GM19239 (cell line): ENCODE results near the gene PEX7.

Experiments used
- DNase-seq: peaks from one replicate; pipeline ENCODE4 v3.0.0; 2011; ENCODE audit warnings: low spot score; ENCODE audit not compliant: insufficient read length
- FAIRE-seq: peaks from 2 replicates; lab custom pipeline; 2011; peaks lifted over from hg19 to GRCh38; lab: Jason Lieb, UNC

The PEX7 gene, protein sequence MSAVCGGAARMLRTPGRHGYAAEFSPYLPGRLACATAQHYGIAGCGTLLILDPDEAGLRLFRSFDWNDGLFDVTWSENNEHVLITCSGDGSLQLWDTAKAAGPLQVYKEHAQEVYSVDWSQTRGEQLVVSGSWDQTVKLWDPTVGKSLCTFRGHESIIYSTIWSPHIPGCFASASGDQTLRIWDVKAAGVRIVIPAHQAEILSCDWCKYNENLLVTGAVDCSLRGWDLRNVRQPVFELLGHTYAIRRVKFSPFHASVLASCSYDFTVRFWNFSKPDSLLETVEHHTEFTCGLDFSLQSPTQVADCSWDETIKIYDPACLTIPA

DNA sequence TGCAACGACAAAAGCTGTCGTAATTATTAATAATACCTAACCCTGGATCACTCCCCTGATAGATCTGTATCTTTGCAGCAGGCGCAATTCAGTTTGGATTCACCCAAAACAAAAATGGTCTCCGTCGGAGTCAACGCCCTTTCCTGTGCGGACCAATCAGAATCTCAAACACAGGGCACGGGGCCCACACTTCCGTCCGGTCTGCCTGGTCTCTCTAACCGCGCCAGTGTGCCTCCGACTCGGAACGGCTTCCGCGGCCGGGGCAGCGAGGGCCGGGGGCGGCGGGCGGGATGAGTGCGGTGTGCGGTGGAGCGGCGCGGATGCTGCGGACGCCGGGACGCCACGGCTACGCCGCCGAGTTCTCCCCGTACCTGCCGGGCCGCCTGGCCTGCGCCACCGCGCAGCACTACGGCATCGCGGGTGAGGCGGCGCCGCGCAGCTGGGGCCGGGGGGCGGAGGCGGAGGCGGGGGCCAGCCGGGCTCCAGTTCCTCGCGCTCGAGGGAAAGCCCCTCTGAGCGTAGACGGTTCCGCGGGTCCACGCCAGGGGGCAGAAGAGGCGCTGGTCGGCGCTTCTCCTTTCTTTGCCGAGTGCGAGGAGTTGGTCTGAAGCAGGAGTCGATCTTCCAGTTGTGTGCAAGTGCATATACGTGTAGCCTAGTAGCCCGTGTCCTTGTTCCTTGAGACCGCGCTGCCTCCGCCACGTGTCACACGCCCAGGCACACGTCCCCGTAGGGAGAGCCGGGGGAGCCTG lies at the start of gene PEX7:
Gene PEX7 (plus strand): TSS at position 217 of the 752 bp plus-strand sequence. CDS start 74 bp downstream, at position 291.
- FAIRE-seq (peak; percentile 97), DNase-seq (peak; percentile 71)

DNA sequence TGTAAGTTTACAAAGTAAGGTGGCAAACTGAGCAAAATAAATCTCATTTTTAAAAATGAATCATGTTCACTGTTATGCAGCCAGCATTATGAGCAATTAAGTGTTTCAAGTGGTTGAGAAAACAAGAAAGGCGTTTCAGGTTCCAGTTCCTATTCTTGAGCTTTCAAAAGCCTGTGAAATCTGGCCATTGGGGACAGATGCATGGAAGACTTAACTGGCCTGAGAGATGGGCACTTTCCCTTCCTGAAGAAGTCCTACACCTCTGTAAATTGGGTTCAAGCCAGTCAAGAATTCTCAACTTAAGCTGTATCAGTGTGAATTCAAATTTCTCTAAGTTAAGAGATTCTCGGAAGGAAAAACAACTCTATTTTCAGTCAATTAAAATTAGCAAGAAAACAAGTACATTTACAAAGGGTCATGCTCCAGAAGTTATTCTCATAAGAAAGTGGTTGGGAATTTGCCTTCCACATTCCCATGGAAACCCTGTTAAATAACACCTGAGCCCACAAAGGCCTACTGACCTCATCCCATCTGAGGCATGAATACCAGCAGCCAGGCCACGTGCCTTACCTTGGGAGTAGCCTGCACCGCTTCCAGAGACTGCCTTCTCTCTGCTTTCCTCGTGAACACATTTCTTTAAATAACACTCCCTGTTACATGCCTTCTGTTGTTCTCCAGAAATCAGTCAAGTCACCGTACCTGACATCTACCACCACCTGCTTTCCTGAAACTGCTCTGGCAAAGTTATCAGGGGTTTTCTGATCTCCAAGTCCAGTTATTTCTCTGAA lies 49.5 kb upstream of the PEX7 start:
- FAIRE-seq (peak; percentile 97), DNase-seq (no peak)

DNA sequence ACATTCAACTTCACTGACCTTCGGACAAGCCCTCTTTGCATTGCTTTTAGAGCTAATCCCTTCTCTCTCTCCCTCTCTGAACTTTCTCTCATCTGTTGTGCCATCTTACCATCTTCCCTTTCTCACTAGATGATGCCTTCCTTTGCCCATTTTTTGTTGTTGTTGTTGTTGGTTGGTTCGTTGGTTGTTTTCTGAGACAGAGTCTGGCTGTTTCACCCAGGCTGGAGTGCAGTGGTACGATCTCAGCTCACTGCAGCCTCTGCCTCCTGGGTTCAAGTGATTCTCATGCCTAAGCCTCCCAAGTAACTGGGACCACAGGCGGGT lies 49.0 kb upstream of the PEX7 start:
- FAIRE-seq = no peak
- DNase-seq = no peak

DNA sequence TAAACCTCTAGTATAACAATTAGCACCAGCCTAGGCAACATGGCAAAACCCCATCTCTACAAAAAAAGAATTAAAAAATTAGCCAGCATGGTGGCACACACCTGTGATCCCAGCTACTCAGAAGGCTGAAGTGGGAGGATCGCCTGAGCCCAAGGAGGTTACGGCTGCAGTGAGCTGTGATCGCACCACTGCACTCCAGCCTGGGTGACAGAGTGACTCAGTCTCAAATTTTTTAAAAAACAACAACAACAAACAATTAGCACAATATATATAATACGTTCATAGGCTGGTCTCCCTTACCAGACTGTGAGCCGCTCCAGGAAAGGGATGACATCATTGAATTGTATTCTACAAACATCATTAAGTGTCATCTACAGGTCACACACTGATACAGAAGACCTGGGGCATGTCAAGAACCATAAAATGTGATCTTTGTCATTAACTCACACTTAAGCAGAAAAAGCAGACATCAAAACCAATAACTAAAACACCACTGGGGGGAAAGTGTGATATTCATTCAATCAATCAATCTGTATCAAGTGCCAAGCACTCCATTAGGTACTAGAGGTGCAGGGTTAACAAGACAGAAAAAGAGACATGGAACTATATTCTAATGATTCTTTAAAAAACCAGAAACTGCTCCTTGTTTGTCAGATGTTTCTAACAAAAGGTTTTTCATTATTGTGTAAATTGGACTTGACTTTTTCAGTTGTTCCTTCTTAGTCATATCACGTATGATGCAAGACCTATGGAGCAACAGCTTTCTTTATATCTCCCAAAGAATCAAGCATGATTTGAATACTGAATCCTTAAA lies 48.0 kb upstream of the PEX7 start:
- DNase-seq (no peak), FAIRE-seq (no peak)

DNA sequence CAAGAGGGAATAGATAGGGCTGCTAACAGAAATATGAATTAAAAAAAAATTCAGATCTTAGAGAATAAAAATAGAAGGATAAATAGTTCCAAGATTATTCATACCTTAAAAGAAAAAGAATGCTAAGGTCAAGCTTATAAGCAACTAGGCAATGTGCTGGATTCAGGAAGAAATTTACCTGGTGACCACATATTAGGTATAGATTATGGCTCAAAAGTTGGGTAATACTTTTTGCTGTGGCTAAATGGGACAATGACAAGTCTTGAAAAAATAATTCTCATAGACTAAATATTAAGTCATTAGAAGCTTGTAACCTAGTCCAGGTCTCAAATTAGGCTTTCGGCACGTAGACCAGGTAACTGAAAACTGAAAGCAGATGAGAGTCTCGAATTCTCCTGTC lies 47.3 kb upstream of the PEX7 start:
- FAIRE-seq (peak; percentile 57), DNase-seq (no peak)

DNA sequence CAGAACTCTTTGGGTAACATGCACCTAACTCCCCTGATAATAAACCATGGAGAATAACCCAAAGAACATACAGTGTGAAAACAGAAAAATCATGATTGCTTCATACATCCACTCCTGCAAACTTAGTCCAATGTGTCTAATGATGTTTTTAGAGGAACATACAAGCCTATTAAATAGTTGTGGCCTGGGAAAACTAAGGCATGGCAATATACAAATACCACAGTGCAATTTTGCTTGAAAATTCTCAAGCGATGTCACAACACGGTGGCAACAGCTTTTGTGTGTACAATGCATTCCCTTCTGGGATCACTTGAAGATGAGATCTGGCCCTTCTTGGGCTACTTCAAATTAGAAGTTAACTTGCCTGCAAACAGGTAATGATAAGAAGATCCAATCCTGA lies 46.8 kb upstream of the PEX7 start:
- FAIRE-seq (no peak), DNase-seq (no peak)

DNA sequence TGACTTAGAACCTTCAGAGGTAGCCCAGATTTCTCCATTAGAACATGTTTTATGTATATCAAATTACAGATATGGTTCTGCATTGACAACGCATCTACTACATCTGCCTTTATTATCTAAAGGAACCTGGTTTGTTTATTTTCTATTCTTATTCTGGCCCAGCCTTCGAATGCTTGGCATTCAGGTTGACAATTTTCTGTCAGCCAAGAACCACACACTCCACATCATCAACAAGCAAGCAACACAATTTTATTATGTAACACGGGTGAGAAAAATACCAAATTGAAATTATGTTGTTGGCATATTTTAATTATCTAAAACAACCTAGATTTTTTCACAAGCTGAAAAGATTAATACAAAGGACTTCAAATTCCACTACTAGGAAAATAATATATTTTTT lies 44.7 kb upstream of the PEX7 start:
- DNase-seq = no peak
- no peak for FAIRE-seq

DNA sequence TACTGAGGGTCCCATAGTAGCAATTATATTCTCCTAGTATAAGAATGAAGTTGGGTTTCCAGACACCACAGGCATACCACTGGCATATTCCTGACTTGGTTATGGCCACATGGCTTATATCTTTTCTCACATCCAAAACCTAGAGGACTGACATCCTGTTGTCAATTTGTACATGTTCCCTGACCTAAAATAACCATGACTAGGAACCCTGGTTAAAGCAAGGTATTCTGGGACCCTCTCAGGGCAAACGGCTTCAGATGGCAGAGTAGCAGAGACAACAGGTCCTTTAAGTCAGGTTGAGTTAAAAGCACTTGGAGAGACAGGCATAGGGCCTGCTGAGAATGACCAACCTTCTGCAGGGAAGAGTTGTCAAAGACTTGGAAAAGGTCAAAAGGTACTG lies 42.7 kb upstream of the PEX7 start:
- DNase-seq (no peak), FAIRE-seq (peak; percentile 78)

DNA sequence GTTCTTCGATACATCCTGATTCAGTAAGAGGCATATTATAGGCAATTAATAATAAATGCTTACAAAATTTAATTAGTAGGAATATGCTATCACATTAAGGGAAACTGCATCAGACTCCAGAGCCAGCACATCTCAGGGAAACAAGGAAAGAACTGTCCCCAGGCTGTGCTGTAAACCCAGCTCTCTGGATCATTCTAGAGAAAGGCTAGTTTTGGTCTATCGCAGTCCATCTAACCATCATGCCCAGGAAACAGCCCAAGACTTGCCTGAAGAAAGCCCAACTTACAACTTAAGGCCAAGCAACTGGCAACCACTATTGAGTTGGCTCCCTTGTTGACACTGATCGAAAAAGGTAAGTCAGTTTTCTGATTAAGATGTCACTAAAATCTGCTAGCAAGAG lies 41.4 kb upstream of the PEX7 start:
- FAIRE-seq (no peak), DNase-seq (no peak)

DNA sequence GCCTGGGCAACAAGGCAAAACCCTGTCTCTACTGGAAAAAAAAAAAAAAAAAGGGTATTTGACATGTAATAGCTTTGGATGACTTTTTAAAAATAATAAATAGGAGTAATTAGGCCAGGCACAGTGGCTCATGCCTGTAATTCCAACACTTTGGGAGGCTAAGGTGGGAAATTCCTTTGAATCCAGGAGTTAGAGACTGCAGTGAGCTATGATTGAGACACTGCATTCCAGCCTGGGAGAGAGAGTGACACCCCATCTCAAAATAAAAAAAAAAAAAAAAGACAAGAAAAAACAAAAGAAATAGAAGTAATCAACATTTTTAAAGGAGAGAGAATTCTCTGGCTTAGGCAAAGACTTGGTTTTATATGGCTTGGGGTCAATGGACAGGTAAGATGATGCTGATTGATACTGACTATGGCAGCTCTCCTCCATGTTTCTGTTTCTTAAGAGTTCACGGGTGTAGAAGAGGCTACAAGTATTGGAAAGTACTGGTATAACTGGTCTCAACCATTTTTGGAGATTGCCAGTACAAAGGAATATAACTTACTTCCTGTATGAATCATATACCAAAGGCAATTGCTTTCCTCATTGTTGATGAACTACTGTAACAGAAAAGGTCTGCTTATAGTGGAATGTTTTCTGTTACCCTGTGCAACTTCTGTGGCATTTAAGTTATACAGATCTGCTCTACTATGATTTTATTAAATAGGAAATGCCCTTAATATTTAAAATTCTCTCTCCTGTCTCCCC lies 40.2 kb upstream of the PEX7 start:
- FAIRE-seq (no peak), DNase-seq (no peak)

DNA sequence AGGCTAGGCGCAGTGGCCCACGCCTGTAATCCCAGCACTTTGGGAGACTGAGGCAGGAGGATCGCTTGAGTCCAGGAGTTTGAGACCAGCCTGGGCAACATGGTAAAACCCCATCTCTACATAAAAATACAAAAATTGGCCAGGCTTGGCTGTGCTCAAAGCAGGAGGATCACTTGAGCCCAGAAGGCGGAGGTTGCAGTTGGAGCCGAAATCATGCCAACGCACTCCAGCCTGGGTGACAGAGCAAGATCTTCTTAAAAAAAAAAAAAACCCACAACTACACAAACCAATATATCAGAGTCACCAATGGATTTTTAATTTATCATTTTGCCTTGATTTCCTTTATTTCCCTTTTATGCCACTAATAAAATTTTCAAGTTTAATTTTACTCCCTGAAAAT lies 39.4 kb upstream of the PEX7 start:
- DNase-seq (no peak), FAIRE-seq (no peak)

DNA sequence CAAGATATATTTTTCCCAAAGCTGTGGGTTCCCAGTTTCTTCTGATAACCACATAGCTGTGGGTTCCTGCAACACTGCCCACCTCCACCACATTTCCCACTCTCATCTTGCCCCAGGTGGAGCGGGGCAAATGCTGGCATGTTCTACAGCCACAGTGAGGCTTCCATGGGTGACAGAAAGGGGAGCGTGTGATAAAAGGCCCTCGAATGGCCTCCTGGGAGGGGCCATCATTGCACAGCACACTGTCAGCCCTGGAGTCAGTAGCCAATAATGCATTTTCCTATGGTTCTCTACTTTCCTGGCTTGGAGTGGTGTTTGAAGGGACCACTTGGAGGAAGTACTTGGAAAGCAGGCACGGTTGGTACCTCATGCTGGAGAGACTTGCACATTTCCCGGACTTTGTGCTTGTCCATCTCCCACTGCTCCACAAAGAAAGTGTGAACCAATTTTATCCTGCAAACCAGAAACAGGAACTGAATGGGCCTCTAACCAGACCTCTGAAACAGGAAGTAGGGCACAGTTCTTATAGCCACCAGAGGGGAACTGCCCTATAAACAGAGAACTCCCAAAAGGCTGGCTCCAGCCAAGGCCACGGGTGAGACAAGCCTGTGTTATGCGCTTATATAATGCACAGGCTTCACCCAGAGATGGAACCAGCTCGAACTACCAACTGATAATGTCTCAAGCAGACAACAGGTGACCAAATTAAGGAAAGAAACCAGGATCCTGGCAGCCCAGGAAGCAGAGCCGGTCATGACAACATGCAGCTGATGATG lies 38.7 kb upstream of the PEX7 start:
- FAIRE-seq = peak; percentile 86

DNA sequence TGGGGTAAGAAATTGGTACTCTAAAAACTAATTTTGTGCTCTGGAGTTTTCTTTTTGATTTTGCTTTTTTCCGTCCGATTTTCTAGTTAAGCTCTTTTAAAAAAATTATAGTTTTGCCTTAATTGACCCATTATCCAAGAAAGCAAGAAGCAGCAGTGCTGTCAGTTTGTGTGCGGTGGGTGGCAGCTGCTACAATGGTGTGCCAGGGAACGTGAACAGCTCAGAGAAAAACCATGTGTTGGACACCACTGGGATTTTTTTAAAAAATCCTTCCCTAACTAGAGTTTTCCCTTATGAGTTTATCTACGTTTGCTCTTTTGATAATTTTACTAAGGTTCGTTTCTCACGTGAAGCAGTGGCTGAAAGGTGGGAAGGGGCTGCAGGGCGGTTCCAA lies 38.1 kb upstream of the PEX7 start:
- FAIRE-seq = peak; percentile 21
- no peak for DNase-seq

More for the DNA sequence above, 38.7 kb upstream of the PEX7 start:
- no peak for DNase-seq

DNA sequence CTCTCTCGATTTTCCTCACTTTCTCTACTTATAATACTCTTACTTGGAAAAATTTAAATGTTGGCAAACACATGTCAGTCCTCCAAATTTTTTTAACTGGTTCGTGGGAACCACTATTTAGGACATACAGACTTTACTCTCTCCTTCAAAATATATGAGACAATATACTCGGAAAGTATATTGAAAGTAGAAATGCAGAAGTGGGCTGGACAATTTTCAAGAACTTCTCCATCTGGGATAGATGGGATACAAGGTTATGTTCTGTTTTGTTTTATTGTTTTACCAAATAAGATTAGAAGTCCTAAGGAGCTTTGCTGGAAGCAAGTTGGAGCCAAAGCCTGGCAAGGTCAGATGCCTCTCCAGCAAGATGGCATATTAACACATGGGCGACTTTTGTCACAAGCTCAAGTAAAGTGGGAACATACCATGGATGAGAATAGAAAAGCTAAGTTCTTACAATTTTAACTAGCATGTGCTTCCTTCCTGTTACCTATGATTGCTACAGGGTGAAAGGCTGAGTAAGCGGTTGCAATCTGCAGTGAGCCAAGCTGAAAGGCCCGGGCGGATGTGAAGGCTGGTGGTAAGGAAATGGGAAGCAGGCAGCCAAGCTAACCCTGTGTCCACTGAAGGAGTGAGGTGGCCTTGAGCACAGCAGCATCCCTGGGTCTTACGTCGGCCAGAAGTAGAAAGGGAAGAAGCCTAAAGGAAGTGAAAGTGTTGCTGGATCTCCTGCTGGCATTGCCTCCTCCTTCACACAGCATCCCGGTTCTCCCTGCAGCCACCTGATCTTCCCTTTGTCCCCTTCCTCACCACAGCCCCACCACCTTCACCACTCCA lies 37.3 kb upstream of the PEX7 start:
- no peak for DNase-seq
- peak; percentile 94 for FAIRE-seq

DNA sequence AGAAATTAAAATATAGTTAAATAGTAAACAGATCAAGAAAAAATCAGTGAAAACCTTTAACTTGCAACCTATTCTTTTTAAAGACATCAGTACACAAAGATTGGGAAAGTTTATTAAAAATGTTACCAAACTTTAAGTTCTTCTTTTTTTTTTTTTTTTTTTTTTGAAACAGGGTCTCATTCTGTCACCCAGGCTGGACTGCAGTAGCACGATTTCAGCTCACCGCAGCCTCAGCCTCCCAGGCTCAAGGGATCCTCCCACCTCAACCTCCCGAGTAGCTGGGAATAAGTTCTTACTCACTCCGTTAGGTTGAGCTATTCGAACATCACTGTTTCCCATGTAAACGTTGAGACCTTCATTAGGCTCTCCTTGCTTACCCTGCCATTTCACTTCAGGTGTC lies 35.7 kb upstream of the PEX7 start:
- no peak for FAIRE-seq
- DNase-seq = no peak

DNA sequence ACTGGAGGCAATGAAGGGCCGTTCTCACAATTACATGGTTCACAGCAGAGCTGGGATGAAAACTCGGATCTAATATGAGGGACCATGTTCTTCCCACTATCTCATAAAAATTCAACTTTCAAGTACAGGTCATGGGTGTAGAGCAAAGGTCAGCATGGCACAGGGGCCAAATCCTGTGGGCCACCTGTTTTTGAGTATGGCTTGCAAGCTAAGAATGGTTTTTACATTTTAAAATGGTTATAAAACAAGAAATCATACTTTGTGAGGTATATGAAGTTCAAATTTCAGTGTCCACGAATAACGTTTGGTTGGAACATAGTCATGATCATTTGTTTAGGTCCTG lies 34.7 kb upstream of the PEX7 start:
- DNase-seq = no peak
- no peak for FAIRE-seq

DNA sequence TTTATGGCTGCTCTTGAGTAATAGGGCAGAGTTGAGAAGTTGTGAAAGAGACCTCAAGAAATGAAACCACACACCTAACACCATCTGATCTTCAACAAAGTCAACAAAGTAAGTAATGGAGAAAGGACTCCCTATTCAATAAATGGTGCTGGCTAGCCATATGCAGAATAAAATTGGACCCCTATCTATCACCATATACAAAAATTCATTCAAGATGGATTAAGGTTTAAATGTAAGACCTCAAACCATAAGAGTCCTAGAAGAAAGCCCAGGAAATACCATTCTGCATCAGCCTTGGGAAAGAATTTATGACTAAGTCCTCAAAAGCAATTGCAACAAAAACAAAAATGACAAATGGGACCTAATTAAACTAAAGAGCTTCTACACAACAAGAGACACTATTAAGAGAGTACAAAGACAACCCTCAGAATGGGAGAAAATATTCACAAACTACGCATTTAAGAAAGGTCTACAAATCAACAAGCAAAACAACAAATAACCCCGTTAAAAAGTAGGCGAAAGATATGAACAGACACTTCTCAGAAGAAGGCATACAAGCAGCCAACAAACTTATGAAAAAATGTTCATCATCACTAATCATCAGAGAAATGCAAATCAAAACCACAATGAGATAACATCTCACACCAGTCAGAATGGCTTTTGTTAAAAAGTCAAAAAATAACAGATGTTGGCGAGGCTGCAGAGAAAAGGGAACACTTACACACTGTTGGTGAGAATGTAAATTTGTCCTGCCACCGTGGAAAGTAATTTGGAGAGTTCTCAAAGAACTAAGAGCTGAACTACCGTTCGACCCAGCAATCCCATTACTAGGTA lies 34.1 kb upstream of the PEX7 start:
- peak; percentile 88 for FAIRE-seq
- DNase-seq = no peak
